Stimulated activated naive CD4-positive, alpha-beta T cell treated with Interleukin-2 at 50 U/mL for 16 hours (primary cell): Measurements from ENCODE around the gene TIAM1.

Source experiments
- DNase-seq: peaks from one replicate; lab custom pipeline; 2025; lab: John Stamatoyannopoulos, UW

Gene TIAM1, protein sequence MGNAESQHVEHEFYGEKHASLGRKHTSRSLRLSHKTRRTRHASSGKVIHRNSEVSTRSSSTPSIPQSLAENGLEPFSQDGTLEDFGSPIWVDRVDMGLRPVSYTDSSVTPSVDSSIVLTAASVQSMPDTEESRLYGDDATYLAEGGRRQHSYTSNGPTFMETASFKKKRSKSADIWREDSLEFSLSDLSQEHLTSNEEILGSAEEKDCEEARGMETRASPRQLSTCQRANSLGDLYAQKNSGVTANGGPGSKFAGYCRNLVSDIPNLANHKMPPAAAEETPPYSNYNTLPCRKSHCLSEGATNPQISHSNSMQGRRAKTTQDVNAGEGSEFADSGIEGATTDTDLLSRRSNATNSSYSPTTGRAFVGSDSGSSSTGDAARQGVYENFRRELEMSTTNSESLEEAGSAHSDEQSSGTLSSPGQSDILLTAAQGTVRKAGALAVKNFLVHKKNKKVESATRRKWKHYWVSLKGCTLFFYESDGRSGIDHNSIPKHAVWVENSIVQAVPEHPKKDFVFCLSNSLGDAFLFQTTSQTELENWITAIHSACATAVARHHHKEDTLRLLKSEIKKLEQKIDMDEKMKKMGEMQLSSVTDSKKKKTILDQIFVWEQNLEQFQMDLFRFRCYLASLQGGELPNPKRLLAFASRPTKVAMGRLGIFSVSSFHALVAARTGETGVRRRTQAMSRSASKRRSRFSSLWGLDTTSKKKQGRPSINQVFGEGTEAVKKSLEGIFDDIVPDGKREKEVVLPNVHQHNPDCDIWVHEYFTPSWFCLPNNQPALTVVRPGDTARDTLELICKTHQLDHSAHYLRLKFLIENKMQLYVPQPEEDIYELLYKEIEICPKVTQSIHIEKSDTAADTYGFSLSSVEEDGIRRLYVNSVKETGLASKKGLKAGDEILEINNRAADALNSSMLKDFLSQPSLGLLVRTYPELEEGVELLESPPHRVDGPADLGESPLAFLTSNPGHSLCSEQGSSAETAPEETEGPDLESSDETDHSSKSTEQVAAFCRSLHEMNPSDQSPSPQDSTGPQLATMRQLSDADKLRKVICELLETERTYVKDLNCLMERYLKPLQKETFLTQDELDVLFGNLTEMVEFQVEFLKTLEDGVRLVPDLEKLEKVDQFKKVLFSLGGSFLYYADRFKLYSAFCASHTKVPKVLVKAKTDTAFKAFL (N-terminal part only)

DNA sequence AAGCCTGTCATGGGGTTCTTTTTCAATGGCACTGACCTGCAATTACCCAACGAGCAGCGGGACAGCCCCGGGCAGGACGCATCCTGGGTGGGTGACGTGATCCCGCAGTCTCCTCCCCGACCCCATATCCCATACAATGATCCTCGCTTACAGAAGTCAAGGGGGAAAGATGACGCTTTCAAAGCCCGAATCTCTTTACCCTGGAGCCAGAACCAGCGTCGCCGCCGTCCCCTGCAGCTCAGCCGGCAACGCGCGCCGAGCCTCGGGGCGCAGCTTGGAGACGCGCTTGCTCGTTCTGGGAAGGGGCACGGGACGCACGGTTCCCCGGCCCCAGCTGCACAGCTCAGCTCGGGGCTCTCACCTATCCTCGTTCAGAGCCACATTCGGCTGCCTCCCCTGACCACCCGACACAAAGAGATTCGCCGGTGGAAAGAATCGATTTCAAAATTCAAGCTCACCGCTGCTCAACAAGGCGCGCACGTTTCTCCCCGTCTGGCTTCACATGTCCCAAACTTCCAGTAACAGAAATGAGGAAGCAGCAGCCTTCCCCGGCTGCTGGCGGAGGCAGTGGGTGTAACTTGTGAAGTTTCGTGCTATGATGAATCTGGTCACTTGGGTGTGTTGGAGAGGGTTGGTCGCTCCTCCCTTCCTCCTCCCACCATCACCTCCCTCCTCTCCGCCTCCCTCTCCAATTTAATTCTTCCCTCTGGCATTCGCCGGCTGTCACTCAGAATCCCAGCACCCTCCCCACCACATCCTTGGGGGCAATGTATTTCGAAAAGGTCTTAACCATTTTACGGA is at the start of gene TIAM1:
TSS of gene TIAM1 (minus strand) at position 582 of the 801 bp plus-strand sequence. CDS start 77,289 bp downstream, outside the sequence.
- DNase-seq = peak; percentile 35

DNA sequence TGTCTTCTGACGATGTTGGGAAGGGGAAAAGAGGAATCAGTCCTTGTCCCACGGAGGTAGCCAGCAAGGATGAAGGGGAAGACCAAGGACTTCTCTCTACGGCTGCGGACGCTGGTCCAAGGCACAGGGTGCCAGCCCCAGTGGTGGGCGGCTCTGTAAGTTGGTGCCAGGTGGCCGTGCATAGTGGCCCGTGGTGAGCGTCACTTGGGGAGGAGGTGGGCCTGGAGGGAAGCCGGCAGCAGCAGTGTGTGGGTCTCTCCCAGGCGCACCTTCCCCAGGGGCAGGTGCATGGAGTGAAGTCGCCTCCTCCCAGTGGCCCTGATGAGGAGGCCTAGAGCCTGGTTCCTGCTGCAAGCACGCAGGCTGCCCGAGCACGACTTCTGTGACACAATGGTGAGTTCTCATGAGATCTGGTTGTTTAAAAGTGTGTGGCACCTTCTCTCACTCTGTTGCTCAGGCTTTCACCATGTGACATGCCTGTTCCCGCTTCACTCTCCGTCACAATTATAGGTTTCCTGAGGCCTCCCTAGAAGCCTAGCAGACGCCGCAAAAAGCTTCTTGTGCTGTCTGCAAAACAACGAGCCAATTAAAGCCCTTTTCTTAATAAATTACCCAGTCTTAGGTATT is 43.6 kb upstream of the TIAM1 start:
- no peak for DNase-seq

DNA sequence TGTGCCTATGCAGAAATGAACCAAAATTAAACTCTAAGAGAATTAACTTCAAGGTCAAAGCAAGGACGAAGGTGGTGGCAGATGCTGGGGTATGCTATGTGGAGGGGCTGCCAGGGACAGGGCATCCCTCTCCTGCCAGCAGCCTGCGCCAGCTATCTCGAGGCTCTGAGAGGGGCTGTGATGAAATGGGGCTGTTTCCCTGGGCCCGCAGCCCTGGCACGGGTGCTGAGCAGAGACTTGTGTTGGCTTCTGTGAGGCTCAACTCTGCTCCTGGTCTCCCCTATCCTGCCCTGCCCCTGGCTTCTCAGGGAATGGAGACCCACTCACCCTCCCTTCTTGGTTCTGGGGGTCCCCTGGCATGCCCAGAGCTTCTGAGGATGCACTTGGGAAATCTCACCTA is 41.9 kb upstream of the TIAM1 start:
- DNase-seq = no peak

DNA sequence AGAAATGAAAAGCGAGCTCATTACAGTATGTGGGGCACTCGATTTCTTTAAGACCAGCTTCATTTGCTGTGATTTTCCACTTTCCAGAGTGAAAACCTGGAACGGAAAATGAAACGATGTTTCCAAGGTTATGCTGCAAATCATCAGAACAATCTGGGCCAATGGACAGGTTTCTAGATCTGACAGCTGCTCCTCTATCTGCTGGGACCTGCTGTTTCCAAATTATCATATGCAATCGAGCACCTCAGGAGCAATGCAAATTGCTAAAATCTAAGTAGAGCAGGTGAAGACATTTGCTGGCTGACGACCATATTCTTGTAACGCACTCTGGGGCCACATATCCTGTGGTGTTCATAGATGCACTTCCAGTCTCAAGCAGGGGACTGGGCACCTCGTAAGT is 39.7 kb upstream of the TIAM1 start:
- no peak for DNase-seq

DNA sequence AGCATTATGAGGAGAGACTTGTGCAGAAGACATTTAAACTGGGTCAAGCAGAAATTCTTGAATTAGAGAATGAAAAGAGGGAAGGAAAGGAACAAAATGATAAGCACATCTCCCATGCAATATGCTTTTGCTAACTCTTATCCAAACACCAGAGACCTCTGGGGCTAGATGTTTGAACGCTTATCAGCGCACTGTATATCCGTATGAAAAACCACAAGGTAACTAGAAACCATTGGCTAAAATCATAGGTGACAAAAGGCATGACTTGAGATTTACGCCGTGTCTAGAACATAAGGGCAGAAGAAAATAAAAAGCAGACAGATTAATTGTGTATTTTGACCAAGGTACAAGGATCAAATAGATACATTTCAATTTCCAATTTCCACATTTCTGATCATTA is 38.0 kb upstream of the TIAM1 start:
- no peak for DNase-seq

DNA sequence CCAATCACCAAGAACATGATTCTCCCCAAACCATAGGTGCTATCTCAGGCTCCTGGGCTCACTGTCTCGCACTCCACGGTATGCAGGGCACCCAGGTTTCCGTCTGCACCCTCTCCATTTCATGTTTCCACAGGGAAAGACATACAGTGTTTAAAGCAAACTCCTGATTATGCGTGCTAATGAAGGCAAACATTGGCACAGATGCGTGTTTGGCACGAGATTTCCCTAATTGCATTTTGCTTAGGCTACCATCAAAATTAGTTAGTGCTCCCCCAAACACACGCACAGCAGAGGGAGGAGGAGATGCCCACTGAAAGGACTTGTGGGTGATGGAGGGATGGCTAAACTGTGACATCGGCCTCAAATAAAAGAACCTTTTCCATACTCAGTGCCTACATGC is 32.2 kb upstream of the TIAM1 start:
- DNase-seq = no peak

DNA sequence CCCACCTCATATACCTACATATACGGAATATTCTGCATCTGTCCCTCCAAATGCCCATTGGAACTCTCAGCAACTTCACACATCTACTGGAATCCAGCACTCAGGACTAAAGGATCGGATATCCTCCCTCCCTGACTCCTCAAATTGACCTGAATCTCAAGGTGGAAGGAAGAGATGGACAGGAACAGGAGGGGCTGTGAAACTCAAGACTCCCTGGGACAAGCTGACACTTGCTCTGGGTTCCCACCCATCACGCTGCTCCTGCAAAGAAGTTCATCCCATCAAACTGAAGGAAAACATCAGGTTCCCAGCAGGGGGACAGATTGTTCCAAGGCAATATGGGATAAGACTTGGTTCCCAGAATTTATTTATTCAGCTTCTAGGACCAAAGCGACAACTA is 30.3 kb upstream of the TIAM1 start:
- DNase-seq = no peak

DNA sequence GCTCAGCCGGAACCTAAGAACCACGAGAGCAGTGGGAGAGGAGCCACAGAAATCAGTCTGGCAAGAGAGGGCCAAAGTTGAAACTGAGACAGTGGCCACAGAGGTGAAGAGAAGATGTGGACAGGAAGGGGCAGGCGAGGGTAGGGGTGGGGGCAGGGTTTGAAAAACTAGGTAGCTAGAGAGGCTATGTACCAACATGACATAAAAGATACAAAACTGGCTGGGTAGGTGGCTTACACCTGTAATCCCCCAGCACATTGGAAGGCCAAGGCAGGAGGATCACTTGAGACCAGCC is 28.4 kb upstream of the TIAM1 start:
- DNase-seq = no peak

DNA sequence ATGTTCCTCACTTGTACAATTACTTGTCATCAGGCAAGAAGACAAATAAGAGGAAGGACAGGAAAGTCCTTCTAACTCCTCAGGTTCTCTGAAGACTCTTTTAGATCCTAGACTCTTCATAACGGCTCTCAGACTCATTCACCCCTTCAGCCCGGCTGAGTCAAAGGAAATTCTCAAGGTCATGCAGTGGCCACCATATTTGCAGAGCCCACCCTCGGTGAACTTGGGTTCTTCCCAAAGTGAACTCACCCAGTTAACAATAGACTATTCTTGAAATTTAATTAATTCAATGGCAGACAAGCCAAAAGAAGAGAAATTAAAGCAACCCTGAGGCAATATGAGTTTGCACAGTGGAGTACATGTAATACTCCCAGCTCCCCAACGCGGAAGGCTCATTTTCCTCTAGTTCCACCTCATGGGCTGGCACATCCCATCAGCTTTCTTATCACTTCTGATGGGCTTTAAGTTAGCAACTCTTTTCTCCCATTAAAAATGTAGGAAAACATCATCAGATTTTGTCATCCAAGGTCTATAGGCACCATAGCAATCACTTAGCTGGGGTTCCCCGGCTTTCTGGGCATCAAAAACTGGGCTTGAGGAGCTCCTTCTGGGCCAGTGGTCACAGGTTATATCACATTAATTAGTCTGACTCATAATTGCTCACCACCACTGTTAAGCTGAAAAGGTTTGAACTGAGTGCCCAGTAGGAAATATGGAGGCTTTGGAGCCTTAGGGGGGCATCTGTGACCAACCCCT is 27.8 kb upstream of the TIAM1 start:
- no peak for DNase-seq

DNA sequence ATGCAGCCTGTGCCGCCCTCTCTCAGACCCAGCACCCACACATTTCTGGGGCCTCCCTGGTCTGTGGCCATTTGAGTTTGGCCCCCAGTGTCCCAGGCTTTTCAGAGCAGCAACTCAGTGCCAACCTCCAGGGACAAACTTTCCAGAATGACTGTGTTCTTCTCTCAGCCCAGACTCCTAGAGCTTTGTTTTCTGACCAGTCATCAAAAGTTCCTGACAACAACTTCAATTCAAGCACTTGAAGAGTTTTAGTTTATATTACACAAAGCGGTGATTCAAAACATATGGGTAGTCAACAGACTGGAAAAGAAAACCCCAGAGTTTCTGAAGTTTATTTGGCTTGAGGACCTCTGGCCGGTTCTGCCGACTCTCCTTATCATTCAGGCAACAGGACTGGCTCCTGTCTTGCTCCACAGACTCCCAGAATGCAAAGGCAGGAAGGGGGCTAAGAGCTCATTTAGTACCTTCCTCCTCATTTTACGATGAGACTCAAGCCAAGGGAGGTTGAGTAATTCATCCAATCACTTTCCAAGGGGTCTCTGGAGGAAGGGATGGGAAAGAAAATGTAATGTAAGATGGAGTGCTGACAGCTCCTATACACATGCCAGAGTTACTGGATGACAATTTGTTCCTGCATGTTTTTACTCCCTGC is 27.0 kb upstream of the TIAM1 start:
- no peak for DNase-seq

DNA sequence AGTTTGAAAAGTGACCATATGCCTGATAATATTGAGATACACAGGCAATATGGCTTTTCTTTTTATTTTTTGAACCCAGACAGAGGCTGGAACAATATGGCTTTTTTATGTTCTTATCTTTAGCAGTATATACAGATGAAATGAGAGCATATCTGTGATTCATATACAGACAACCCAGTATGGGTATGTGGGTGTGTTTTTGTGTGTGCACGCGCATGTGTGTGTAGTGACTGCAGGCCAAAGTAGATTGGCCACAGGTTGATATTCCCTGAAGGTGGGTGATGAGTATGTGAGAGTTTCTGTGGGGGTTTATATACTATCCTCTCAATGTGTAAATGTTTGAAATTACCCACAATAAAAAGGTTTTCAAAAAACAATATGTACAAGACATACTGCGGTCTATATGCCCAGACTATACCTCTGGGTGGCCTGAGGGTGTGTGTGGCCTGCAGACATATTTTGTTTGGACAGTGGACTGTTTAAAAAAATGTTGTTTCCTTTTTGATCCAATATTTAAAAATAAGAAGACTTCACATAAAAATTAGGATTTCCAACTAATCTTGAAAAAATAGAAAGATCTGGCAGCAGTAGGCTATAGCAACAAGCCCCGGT is 26.3 kb upstream of the TIAM1 start:
- no peak for DNase-seq

DNA sequence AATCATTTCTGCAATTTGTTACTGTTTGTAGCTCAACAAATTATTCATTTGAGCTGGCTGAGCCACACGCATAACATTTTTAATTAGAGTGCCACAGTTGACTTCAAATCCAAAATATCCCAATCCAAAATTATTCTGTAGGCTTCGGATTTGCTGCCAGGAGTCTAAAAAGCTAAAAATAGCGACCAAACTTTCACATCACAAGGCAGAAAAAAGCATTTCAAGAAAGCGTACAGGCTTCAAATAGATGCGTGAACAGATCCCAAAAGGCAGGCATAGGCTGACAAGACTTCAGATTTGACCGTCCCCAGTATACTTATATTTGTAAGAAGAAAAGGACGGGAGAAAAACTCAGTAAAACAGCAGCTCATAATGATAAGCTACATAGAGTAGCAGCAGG is 24.3 kb upstream of the TIAM1 start:
- no peak for DNase-seq

DNA sequence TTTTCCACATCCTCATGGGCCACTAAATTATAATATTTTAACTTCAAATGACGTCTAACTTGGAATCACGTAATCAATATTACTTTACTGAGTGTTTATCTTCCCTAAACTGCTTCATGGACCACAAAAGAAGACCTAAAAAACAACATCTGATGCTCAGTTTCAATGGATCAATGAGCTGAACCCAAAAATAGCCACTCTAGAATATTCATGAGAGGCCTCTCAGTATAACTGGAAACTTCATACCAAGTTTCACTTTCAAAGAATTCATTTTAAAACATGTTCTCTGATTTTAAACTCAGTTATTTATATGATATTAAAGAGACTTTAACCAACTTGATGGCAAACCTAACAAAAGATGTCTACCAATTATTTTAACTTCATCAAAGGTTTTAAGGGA is 23.7 kb upstream of the TIAM1 start:
- no peak for DNase-seq

DNA sequence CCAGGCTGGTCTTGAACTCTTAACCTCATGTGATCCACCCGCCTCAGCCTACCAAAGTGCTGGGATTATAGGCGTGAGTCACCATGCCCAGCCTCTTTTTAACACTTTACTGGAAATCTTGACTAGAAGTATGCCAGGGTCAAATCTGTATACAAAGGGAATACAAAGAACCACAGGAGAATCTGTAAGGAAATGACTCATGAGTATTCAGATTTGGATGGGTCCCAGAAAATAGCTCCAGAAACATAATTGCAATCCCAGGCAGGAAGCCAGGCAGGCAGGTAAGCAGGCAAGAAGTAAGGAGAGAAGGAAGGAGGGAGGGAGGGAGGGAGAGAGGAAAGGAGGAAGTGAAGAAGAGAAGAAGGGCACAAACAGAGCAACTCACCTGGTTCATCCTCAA is 22.8 kb upstream of the TIAM1 start:
- no peak for DNase-seq

DNA sequence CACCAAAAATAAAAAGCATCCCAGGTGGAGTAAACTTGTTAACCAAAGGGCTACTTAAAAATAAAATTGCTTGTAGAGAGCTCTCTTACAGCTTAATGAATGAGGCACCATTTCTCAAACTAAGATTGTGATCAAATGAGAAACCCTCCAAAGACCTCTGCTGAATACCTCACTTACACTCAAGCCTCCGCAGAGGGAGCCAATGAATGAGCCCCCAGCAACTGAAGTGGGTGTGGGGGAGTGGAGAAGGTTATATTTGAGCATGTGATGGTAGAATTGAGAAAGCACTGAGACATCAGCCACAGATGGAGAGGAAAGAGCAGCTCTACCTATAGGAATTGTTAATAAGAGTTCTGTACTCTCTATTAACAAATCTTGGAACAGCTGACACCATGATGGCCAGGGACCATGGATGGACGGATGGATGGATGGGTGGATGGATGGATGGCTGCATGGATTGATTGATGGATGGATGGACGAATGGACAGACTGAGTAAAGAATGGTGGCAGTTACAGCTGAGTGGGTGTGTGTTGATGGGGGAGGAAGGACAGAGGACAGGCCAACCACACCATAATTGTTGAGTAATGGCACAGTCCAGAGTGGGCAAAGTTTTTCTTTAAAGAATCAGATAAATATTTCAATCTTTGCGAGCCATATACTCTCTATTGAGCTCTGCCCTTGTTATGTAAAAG is 20.3 kb upstream of the TIAM1 start:
- no peak for DNase-seq

DNA sequence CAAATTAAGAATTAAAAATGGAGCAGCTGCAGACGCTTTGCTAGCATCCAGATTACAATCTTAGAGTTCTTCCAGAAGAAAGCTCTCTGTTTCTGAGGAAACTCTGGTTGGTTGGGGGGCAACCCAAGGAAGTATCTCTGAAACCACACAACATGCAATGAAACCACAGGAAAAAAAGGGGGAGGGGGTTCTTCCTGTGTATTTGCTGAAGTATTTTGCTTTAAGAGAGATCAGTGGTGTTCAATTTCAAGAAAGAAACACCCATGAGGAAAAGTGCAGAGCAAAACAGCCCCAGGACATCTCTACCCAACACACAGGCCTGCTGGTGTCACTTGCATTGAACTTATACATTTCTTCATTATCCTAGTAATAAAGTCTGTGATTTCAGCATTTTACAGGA is 19.7 kb upstream of the TIAM1 start:
- DNase-seq = no peak

DNA sequence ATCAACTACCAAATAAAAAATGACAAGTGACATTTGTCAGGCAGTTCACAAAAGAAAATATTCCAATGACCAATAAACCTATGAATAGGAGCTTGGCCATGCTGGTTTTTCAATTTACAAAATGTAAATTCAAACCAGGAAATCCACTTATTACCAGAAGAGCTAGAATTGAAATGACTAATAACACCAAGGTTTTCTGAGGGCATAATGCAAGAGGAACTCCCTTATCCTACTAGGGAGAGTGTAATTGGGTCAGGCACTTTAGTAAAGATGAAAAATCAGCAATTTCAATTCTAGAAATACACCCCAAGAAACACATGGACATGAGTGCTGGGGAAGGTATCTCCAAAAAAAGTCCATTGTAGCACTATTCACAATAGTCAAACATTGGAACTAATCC is 16.7 kb upstream of the TIAM1 start:
- DNase-seq = no peak

DNA sequence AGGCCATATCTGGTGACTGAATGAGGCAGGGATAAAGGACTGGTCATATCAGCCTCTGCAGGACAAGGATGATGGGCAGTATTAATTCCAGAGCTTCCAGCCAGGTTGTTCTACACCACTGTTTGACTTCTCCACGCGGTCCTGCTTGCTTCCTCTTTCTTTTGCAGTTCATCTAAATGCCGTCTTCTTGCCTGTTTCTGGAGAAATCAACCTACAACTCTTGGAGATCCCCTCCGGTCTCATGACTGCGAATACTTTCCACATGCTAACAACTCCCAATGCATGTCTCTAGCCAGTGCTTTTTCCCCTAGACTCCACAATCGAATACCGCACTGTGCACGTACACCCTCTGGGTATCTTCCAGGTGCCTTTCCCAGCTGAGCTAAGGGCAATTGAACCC is 14.1 kb upstream of the TIAM1 start:
- no peak for DNase-seq

DNA sequence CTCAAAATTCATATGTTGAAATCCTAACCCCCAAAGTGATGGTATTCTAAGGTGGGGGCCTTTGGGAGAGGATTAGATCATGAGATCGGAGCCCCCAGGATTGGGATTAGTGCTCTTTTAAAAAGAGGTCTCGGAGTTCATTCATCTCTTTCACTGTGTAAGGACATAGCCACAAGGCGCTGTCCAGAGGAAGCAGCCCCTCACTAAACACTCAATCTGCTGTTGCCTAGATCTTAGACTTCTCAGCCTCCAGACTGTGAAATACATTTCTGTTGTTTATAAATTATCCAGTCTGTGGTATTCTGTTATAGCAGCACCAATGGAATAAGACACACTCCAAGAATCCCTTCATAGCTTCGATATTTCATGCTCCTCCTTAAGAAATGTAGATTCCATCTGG is 12.4 kb upstream of the TIAM1 start:
- no peak for DNase-seq
